IPS-18a (cell line): ENCODE measurements around the gene SLC16A14.

Experiments used
- H3K27ac ChIP-seq: one replicate; pipeline ENCODE4 v1.5.1; 2013; ENCODE audit warnings: low read length
- H3K27me3 ChIP-seq: one replicate; pipeline ENCODE4 v1.6.1; 2013; ENCODE audit warnings: mild to moderate bottlenecking, low read length; ENCODE audit not compliant: control insufficient read depth, insufficient read depth
- H3K36me3 ChIP-seq: one replicate; pipeline ENCODE4 v1.6.1; 2013; ENCODE audit warnings: low read depth, low read length; ENCODE audit not compliant: control insufficient read depth
- H3K4me1 ChIP-seq: one replicate; pipeline ENCODE4 v1.6.1; 2013; ENCODE audit warnings: low read depth, low read length; ENCODE audit not compliant: control insufficient read depth
- H3K4me3 ChIP-seq: one replicate; pipeline ENCODE4 v1.5.1; 2013; ENCODE audit warnings: low read length
- H3K9ac ChIP-seq: one replicate; pipeline ENCODE4 v1.6.1; 2013; ENCODE audit warnings: mild to moderate bottlenecking, low read length, moderate library complexity
- H3K9me3 ChIP-seq: one replicate; pipeline ENCODE4 v1.6.1; 2013; ENCODE audit warnings: low read depth, low read length; ENCODE audit not compliant: control insufficient read depth

Gene SLC16A14

GRCh38 chr2:229996320-229996719 lies 72.4 kb downstream of the SLC16A14 start:
- Histone ChIP-seq H3K4me1 (no peaks in the 10 kb centered on the region), H3K4me3 (no peak overlapping the region), H3K36me3 (no peaks in the 10 kb centered on the region), H3K27me3 (no peaks in the 10 kb centered on the region), H3K9ac (no peak overlapping the region), H3K9me3 (no peaks in the 10 kb centered on the region), H3K27ac (no peak overlapping the region)

- no peaks in the 10 kb centered on the region for H3K36me3 ChIP-seq
- no peaks in the 10 kb centered on the region for H3K4me1 ChIP-seq
- H3K9me3 ChIP-seq, result no peaks in the 10 kb centered on the region
- no peak overlapping the region for H3K27ac ChIP-seq
- no peak overlapping the region for H3K4me3 ChIP-seq
- no peaks in the 10 kb centered on the region for H3K27me3 ChIP-seq
- no peak overlapping the region for H3K9ac ChIP-seq
These were observed 75.5 kb downstream of the SLC16A14 start for GRCh38 chr2:229993236-229993635.
